A673 (cell line): ENCODE results near the gene CYS1.

ENCODE experiments used
- CTCF ChIP-seq: fragments of 300-800, 200-600 bp; sonication (generic); conservative IDR thresholded peaks from 2 replicates; pipeline ENCODE4 v1.5.1; 2017; ENCODE audit warnings: low read depth, mild to moderate bottlenecking, antibody characterized with exemption, low read length, moderate library complexity, mixed read lengths
- EZH2 ChIP-seq: fragments of 200-600 bp; sonication (generic); IDR thresholded peaks from 2 replicates; pipeline ENCODE4 v1.6.1; 2017; ENCODE audit warnings: borderline replicate concordance, low read depth, mild to moderate bottlenecking, mixed read lengths, antibody characterized with exemption, low read length; ENCODE audit not compliant: poor library complexity, severe bottlenecking

- no peak for TF ChIP-seq CTCF
- no peak for TF ChIP-seq EZH2
Observed at GRCh38 chr2:10053351-10053750, 26.9 kb downstream of the CYS1 start.
